GM12878 (cell line): Measurements from ENCODE around the gene JAGN1.
"Not testable (repeated sequence)": the region's sequence is repeated elsewhere in the genome, so short reads cannot be mapped to it uniquely, and the experiment has no call there.

Source experiments
- BMI1 ChIP-seq: fragments of 450-650 bp; IDR thresholded peaks from 2 replicates; pipeline ENCODE4 v1.6.1; 2016; ENCODE audit warnings: mild to moderate bottlenecking, moderate library complexity, borderline replicate concordance
- JUND ChIP-seq: IDR thresholded peaks from 2 replicates; pipeline ENCODE4 v1.6.1; 2012; ENCODE audit warnings: low read depth, mild to moderate bottlenecking, low read length, improper control_type of control experiment, moderate library complexity
- KDM1A ChIP-seq: fragments of 200-600 bp; sonication (generic); IDR thresholded peaks from 2 replicates; pipeline ENCODE4 v1.6.1; 2016; ENCODE audit warnings: borderline replicate concordance
- PAX8 ChIP-seq: fragments of 450-650 bp; IDR thresholded peaks from 2 replicates; pipeline ENCODE4 v1.6.1; 2017; ENCODE audit warnings: mild to moderate bottlenecking, moderate library complexity
- POLR2A ChIP-seq: IDR thresholded peaks from 2 replicates; pipeline ENCODE4 v1.6.1; 2011; ENCODE audit warnings: low read depth, mild to moderate bottlenecking, low read length
- ZNF24 ChIP-seq: fragments of 450-650 bp; IDR thresholded peaks from 2 replicates; pipeline ENCODE4 v1.6.1; 2017; ENCODE audit warnings: antibody characterized with exemption, mild to moderate bottlenecking
- TF ChIP-seq, protein P1 (sequence below): IDR thresholded peaks from 2 replicates; pipeline ENCODE4 v1.6.1; 2011; ENCODE audit warnings: low read depth, low read length, improper control_type of control experiment, borderline replicate concordance
- TF ChIP-seq, protein P2 (sequence below): IDR thresholded peaks from 2 replicates; pipeline ENCODE4 v1.6.1; 2011; ENCODE audit warnings: borderline replicate concordance, low read depth, mild to moderate bottlenecking, moderate library complexity, low read length; ENCODE audit not compliant: insufficient read depth, poor library complexity, severe bottlenecking

DNA sequence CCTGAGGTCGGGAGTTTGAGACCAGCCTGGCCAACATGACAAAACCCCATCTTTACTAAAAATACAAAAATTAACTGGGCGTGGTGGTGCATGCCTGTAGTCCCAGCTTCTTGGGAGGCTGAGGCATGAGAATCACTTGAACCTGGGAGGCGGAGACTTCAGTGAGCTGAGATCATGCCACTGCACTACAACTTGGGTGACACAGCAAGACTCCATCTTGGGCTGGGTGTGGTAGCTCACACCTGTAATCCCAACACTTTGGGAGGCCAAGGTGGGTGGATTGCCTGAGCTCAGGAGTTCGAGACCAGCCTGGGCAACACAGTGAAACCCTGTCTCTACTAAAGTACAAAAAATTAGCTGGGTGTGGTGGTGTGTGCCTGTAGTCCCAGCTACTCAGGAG is 14.2 kb upstream of the JAGN1 start:
- TF ChIP-seq JUND, KDM1A, BMI1, POLR2A, PAX8, ZNF24: not testable (repeated sequence)
- TF ChIP-seq, protein P1, sequence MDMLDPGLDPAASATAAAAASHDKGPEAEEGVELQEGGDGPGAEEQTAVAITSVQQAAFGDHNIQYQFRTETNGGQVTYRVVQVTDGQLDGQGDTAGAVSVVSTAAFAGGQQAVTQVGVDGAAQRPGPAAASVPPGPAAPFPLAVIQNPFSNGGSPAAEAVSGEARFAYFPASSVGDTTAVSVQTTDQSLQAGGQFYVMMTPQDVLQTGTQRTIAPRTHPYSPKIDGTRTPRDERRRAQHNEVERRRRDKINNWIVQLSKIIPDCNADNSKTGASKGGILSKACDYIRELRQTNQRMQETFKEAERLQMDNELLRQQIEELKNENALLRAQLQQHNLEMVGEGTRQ: not testable (repeated sequence)
- TF ChIP-seq, protein P2, sequence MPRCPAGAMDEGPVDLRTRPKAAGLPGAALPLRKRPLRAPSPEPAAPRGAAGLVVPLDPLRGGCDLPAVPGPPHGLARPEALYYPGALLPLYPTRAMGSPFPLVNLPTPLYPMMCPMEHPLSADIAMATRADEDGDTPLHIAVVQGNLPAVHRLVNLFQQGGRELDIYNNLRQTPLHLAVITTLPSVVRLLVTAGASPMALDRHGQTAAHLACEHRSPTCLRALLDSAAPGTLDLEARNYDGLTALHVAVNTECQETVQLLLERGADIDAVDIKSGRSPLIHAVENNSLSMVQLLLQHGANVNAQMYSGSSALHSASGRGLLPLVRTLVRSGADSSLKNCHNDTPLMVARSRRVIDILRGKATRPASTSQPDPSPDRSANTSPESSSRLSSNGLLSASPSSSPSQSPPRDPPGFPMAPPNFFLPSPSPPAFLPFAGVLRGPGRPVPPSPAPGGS: not testable (repeated sequence)
